H1 (cell line): ENCODE data around the gene AP4B1. TPM values are rescaled to one million over a fixed set of nuclear protein-coding genes. Genes with fewer than 3 reads are reported as not detected.

Experiments used
- ATF2 ChIP-seq: IDR thresholded peaks from 2 replicates; pipeline ENCODE4 v1.6.1; 2012; ENCODE audit warnings: low read length, inconsistent platforms
- CREB1 ChIP-seq: IDR thresholded peaks from 2 replicates; pipeline ENCODE4 v1.6.1; 2012; ENCODE audit warnings: inconsistent platforms
- GABPA ChIP-seq: IDR thresholded peaks from 2 replicates; pipeline ENCODE4 v1.6.1; 2011; ENCODE audit warnings: mild to moderate bottlenecking, low read length, moderate library complexity, borderline replicate concordance; ENCODE audit not compliant: insufficient read depth
- POLR2A ChIP-seq, 2 experiments: IDR thresholded peaks; 1 replicate in 1 of 2; 2 replicates in 1 of 2; pipeline ENCODE4 v1.6.1; 2011; ENCODE audit warnings: low read depth in 2 of 2, low read length in 2 of 2, mild to moderate bottlenecking in 2 of 2; ENCODE audit errors: control extremely low read depth in 1 of 2
- SIX5 ChIP-seq: IDR thresholded peaks from 2 replicates; pipeline ENCODE4 v1.6.1; 2011; ENCODE audit warnings: mild to moderate bottlenecking, low read depth, low read length
- polyA plus RNA-seq, 7 experiments: library from polyadenylated mRNA; depleted of rRNA in 3 of 7; stranded (reverse) in 5 of 7; unstranded in 2 of 7; fragments of >200 nt in 5 of 7; fragments of 200-250 nt in 2 of 7; gene quantifications; 1 replicate in 5 of 7; 2 replicates in 1 of 7; 4 replicates in 1 of 7; pipeline versions ENCODE4 v1.2.1 to v1.2.3, GENCODE V29; 2011 to 2013; ENCODE audit warnings: missing spikeins in 2 of 7, mixed read lengths in 2 of 7
- total RNA-seq: library from RNA; stranded (reverse); fragmentation: NEBNext Ultra II Directional; extraction: Animal tissue kit (Norgen Biotek cat#: 25700); gene quantifications from 2 replicates; pipeline ENCODE4 v1.2.1, GENCODE V29; 2021
- TF ChIP-seq, protein P1 (sequence below): fragments of 300-600 bp; sonication (generic); IDR thresholded peaks from 2 replicates; pipeline ENCODE4 v1.7.1; 2012; ENCODE audit warnings: low read length, moderate library complexity, mild to moderate bottlenecking, inconsistent platforms; ENCODE audit not compliant: insufficient replicate concordance
- TF ChIP-seq, protein P2 (sequence below): IDR thresholded peaks from 2 replicates; pipeline ENCODE4 v1.6.1; 2012; ENCODE audit warnings: inconsistent platforms

The AP4B1 gene
- total and polyA plus RNA-seq, 2 of the 8 experiments (the other 6 are each of a cell fraction or from before 2014, with no cell fraction given), result 8.9 to 9.0 TPM

DNA sequence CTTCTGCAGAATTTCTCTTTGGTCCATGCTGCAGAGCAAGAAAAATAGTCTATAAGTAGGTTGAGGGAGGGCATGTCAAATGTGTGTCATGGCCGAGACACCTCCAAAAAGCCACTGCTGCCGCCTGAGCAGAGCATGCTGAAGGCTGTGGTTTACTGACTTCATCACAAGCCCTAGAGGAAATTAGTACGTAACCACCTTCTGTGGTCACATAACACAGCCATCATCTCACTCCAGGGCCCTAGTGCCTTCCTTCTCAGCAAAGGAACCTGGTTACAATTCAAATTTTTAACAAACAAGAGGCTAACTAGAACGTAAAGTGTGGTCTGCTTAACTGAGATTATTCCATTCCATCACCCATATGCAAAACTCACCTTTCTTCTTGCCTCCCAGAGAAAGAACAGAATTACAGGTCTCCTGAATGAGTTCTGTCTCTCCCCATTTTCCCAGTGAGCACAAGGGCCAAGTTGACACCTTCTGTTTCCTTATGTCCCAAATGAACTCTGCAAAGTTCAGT is 32.9 kb downstream of the AP4B1 start, which contains the start of gene PTPN22 (continued):
- TF ChIP-seq, protein P1, sequence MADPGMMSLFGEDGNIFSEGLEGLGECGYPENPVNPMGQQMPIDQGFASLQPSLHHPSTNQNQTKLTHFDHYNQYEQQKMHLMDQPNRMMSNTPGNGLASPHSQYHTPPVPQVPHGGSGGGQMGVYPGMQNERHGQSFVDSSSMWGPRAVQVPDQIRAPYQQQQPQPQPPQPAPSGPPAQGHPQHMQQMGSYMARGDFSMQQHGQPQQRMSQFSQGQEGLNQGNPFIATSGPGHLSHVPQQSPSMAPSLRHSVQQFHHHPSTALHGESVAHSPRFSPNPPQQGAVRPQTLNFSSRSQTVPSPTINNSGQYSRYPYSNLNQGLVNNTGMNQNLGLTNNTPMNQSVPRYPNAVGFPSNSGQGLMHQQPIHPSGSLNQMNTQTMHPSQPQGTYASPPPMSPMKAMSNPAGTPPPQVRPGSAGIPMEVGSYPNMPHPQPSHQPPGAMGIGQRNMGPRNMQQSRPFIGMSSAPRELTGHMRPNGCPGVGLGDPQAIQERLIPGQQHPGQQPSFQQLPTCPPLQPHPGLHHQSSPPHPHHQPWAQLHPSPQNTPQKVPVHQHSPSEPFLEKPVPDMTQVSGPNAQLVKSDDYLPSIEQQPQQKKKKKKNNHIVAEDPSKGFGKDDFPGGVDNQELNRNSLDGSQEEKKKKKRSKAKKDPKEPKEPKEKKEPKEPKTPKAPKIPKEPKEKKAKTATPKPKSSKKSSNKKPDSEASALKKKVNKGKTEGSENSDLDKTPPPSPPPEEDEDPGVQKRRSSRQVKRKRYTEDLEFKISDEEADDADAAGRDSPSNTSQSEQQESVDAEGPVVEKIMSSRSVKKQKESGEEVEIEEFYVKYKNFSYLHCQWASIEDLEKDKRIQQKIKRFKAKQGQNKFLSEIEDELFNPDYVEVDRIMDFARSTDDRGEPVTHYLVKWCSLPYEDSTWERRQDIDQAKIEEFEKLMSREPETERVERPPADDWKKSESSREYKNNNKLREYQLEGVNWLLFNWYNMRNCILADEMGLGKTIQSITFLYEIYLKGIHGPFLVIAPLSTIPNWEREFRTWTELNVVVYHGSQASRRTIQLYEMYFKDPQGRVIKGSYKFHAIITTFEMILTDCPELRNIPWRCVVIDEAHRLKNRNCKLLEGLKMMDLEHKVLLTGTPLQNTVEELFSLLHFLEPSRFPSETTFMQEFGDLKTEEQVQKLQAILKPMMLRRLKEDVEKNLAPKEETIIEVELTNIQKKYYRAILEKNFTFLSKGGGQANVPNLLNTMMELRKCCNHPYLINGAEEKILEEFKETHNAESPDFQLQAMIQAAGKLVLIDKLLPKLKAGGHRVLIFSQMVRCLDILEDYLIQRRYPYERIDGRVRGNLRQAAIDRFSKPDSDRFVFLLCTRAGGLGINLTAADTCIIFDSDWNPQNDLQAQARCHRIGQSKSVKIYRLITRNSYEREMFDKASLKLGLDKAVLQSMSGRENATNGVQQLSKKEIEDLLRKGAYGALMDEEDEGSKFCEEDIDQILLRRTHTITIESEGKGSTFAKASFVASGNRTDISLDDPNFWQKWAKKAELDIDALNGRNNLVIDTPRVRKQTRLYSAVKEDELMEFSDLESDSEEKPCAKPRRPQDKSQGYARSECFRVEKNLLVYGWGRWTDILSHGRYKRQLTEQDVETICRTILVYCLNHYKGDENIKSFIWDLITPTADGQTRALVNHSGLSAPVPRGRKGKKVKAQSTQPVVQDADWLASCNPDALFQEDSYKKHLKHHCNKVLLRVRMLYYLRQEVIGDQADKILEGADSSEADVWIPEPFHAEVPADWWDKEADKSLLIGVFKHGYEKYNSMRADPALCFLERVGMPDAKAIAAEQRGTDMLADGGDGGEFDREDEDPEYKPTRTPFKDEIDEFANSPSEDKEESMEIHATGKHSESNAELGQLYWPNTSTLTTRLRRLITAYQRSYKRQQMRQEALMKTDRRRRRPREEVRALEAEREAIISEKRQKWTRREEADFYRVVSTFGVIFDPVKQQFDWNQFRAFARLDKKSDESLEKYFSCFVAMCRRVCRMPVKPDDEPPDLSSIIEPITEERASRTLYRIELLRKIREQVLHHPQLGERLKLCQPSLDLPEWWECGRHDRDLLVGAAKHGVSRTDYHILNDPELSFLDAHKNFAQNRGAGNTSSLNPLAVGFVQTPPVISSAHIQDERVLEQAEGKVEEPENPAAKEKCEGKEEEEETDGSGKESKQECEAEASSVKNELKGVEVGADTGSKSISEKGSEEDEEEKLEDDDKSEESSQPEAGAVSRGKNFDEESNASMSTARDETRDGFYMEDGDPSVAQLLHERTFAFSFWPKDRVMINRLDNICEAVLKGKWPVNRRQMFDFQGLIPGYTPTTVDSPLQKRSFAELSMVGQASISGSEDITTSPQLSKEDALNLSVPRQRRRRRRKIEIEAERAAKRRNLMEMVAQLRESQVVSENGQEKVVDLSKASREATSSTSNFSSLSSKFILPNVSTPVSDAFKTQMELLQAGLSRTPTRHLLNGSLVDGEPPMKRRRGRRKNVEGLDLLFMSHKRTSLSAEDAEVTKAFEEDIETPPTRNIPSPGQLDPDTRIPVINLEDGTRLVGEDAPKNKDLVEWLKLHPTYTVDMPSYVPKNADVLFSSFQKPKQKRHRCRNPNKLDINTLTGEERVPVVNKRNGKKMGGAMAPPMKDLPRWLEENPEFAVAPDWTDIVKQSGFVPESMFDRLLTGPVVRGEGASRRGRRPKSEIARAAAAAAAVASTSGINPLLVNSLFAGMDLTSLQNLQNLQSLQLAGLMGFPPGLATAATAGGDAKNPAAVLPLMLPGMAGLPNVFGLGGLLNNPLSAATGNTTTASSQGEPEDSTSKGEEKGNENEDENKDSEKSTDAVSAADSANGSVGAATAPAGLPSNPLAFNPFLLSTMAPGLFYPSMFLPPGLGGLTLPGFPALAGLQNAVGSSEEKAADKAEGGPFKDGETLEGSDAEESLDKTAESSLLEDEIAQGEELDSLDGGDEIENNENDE, result no peak
- TF ChIP-seq GABPA (no peak), CREB1 (no peak), POLR2A (IDR thresholded peaks at IDR 0.05; ENCODE audit: control extremely low read depth in 1 of 2, low read depth in 2 of 2, low read length in 2 of 2) (no peak), SIX5 (no peak), ATF2 (no peak)
- TF ChIP-seq, protein P2, sequence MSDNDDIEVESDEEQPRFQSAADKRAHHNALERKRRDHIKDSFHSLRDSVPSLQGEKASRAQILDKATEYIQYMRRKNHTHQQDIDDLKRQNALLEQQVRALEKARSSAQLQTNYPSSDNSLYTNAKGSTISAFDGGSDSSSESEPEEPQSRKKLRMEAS, result no peak
